Measurements from ENCODE around the gene GALNTL6.

The GALNTL6 gene

GRCh38 chr4:172716291-172716690, 903.1 kb downstream of the GALNTL6 start:
- Histone ChIP-seq H3K4me1 (ENCODE audit: insufficient read depth, low read length, poor library complexity, severe bottlenecking) (no peaks in the 10 kb centered on the region), H3K4me2 (ENCODE audit: low read depth, low read length, poor library complexity, severe bottlenecking) (no peak overlapping the region), H3K9me3 (ENCODE audit: insufficient read depth, low read depth, low read length) (no peaks in the 10 kb centered on the region), H4K20me1 (ENCODE audit: insufficient read depth, low read length, poor library complexity, severe bottlenecking) (no peaks in the 10 kb centered on the region), H3K9me2 (replicated peaks; ENCODE audit: low read depth, low read length) (no peaks in the 10 kb centered on the region), H3K27me3 (ENCODE audit: insufficient read depth, low read length, poor library complexity, severe bottlenecking) (no peaks in the 10 kb centered on the region), H3K4me3 (ENCODE audit: low read length, poor library complexity, severe bottlenecking) (no peak overlapping the region), H2AFZ (ENCODE audit: low read length) (no peak overlapping the region), H3K36me3 (ENCODE audit: insufficient read depth, low read length) (no peaks in the 10 kb centered on the region), H3K9ac (ENCODE audit: low read depth, low read length, poor library complexity, severe bottlenecking) (no peak overlapping the region), H3F3A (ENCODE audit: low read depth) (no peaks in the 10 kb centered on the region), H3K79me2 (ENCODE audit: insufficient read depth, low read length) (no peaks in the 10 kb centered on the region)
- no peak for TF ChIP-seq CTCF (conservative IDR thresholded peaks at IDR 0.05; ENCODE audit: low read length)
- no peak for TF ChIP-seq EZH2phosphoT487 (IDR thresholded peaks at IDR 0.05; ENCODE audit: borderline replicate concordance)

DNA sequence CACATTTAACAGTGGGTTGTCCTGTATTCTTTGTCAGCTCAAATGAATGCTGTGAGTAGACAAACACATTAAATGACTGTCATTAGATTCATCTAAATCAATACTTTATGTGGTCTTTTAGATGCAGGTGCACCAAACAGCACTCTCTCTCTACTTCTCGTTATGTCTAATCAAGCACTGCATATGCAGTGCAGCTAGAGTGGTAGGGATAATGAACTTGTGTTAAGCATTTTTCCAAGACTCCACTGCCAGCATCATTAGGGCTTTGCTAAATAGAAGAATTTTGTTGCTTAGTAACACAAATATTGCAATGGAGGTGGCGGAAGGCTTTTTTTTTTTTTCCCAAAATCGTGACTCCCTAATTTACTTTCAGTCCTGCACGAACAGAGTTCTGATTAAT, 908.5 kb downstream of the GALNTL6 start:
- no peak overlapping the region for H2AFZ ChIP-seq (ENCODE audit: low read length)
- H3K79me2 ChIP-seq (ENCODE audit: insufficient read depth, low read length) = no peaks in the 10 kb centered on the region
- no peak overlapping the region for H3K4me3 ChIP-seq (ENCODE audit: low read length, poor library complexity, severe bottlenecking)
- no peaks in the 10 kb centered on the region for H3K27me3 ChIP-seq (ENCODE audit: insufficient read depth, low read length, poor library complexity, severe bottlenecking)
- no peaks in the 10 kb centered on the region for H4K20me1 ChIP-seq (ENCODE audit: insufficient read depth, low read length, poor library complexity, severe bottlenecking)
- no peak overlapping the region for H3K4me2 ChIP-seq (ENCODE audit: low read depth, low read length, poor library complexity, severe bottlenecking)
- no peaks in the 10 kb centered on the region for H3K9me3 ChIP-seq (ENCODE audit: insufficient read depth, low read depth, low read length)
- H3K36me3 ChIP-seq (ENCODE audit: insufficient read depth, low read length) = no peaks in the 10 kb centered on the region
- H3K4me1 ChIP-seq (ENCODE audit: insufficient read depth, low read length, poor library complexity, severe bottlenecking) = no peaks in the 10 kb centered on the region
- H3K9ac ChIP-seq (ENCODE audit: low read depth, low read length, poor library complexity, severe bottlenecking) = no peak overlapping the region
- no peaks in the 10 kb centered on the region for H3K9me2 ChIP-seq (replicated peaks; ENCODE audit: low read depth, low read length)
- no peaks in the 10 kb centered on the region for H3F3A ChIP-seq (ENCODE audit: low read depth)
- TF ChIP-seq CTCF (conservative IDR thresholded peaks at IDR 0.05; ENCODE audit: low read length) (no peak), EZH2phosphoT487 (IDR thresholded peaks at IDR 0.05; ENCODE audit: borderline replicate concordance) (no peak)

- Histone ChIP-seq H3K9me3 (ENCODE audit: insufficient read depth, low read depth, low read length) (no peaks in the 10 kb centered on the region), H3K9ac (ENCODE audit: low read depth, low read length, poor library complexity, severe bottlenecking) (no peak overlapping the region), H3K36me3 (ENCODE audit: insufficient read depth, low read length) (no peaks in the 10 kb centered on the region), H3K9me2 (replicated peaks; ENCODE audit: low read depth, low read length) (no peaks in the 10 kb centered on the region), H2AFZ (ENCODE audit: low read length) (no peak overlapping the region), H3K27me3 (ENCODE audit: insufficient read depth, low read length, poor library complexity, severe bottlenecking) (no peaks in the 10 kb centered on the region), H3K4me1 (ENCODE audit: insufficient read depth, low read length, poor library complexity, severe bottlenecking) (no peaks in the 10 kb centered on the region), H3K4me3 (ENCODE audit: low read length, poor library complexity, severe bottlenecking) (no peak overlapping the region), H3K4me2 (ENCODE audit: low read depth, low read length, poor library complexity, severe bottlenecking) (no peak overlapping the region), H4K20me1 (ENCODE audit: insufficient read depth, low read length, poor library complexity, severe bottlenecking) (no peaks in the 10 kb centered on the region), H3K79me2 (ENCODE audit: insufficient read depth, low read length) (no peaks in the 10 kb centered on the region), H3F3A (ENCODE audit: low read depth) (no peaks in the 10 kb centered on the region)
- TF ChIP-seq EZH2phosphoT487 (IDR thresholded peaks at IDR 0.05; ENCODE audit: borderline replicate concordance) (no peak), CTCF (conservative IDR thresholded peaks at IDR 0.05; ENCODE audit: low read length) (no peak)
These were observed 912.4 kb downstream of the GALNTL6 start for GRCh38 chr4:172725581-172725980.
